Activated T-helper 1 cell treated with anti-CD3 and anti-CD28 coated beads, Interleukin-2, amount 50 U/mL, for 16 hours (primary cell): ENCODE data around the gene IKZF4.
A peak's percentile ranks its signal among the peaks of the same experiment; 100 is the strongest.
"Not testable (repeated sequence)": the region's sequence is repeated elsewhere in the genome, so short reads cannot be mapped to it uniquely, and the experiment has no call there.

ENCODE experiments used
- DNase-seq, 2 donors: peaks; one replicate each; pipeline ENCODE4 v3.0.0-alpha.2; 2020; ENCODE audit warnings: low read depth in 1 of 2, low spot score in 1 of 2

IKZF4 gene

DNA sequence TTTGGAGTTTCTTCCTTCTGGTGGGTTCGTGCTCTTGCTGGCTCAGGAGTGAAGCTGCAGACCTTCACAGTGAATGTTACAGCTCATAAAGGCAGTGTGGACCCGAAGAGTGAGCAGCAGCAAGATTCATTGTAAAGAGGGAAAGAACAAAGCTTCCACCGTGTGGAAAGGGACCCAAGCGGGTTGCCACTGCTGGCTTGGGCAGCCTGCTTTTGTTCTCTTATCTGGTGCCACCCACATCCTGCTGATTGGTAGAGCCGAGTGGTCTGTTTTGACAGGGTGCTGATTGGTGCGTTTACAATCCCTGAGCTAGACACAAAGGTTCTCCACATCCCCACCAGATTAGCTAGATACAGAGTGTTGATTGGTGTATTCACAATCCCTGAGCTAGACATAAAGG is 21.3 kb upstream of the IKZF4 start:
- DNase-seq: not testable (repeated sequence)

DNA sequence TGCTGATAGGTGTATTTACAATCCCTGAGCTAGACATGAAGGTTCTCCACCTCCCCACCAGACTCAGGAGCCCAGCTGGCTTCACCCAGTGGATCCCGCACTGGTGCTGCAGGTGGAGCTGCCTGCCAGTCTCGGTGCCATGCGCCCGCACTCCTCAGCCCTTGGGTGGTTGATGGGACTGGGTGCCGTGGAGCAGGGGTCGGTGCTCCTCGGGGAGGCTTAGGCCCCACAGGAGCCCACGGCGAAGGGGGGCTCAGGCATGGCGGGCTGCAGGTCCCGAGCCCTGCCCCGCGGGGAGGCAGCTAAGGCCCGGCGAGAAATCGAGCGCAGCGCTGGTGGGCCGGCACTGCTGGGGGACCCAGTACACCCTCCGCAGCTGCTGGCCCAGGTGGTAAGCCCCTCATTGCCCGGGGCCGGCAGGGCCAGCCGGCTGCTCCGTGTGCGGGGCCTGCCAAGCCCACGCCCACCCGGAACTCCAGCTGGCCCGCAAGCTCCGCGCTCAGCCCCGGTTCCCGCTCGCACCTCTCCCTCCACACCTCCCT is 20.8 kb upstream of the IKZF4 start:
- DNase-seq: not testable (repeated sequence)

DNA sequence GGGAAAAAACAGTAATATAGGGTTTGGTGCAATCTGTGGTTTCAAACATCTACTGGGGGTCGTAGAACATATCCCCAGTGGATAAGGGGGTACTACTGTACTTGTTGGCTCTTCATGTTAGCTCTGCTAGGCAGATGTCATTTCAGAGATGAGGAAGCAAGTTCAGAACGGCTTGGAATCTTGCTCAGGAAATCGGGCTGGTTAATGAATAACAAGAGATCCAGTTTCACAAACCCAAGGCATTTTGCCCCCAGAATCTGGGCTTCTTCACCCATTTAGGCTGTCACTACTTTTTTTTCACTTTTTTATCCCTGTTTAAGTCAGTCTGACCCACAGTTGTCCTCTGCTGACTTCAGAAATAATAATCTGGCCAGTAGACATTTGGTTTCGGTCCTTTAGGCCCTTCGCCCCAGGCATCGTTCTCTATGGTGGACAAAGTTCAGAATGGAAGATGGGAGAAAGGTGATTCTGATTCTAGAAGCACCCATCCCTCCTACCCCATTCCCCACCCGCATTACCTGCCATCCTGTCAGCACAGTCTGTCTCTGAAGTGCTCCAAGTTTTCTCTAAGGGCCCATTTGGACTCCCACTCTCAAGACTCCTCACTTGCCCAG is 19.2 kb upstream of the IKZF4 start:
- no peak for DNase-seq

- DNase-seq: not testable (repeated sequence)
These were observed 17.5 kb upstream of the IKZF4 start for GRCh38 chr12:56003376-56003775.

GRCh38 chr12:56004211-56004610 is 16.6 kb upstream of the IKZF4 start:
- no peak for DNase-seq

DNA sequence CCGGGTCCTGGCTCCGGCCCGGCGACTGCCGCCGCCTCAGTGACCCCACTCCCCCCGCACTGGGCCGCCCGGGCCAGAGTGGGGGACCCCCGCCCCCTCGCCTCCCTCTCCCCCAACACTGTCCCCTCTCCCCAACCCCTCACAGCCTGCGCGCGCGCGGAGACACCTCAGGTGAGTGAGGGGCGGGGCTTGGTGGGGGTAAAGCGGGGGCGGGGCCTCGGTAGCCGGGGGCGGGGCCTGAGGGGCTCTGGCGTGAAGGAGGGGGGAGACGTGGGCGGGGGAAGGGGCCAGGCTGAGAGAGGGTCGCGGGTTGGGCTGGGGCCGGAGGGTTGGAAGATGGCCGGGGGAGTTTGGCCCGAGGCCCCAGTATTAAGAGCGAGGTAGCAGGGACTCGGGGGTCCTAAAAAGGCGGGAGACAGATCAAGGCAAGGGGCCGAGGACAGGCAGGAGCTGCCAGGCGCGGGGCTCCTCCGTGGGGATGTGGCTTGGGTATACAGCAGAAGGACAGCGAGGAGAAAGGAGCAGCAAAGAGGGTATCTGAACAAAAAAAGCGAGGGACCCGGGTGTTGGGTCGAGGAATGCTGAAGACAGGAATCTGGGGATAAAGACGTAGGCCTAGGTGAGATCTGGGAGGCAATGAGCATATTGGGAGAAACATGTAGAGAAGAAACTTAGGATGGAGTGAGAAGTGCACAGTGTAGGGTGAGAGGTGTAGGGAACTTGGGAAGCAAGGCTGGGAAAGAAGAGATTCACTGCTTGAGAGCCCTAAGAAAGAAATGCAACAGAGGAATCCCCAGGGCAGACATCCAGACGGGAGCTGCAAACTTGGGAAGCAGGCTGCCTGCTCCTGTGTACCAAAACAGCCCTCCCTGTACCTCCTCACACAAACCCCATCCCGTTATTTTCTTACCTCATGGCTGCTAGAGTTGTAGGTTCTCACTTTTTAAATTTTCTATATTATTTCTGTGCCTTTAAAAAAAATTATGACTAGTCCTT is 13.0 kb upstream of the IKZF4 start:
- DNase-seq: peak; percentile 52 to 59

DNA sequence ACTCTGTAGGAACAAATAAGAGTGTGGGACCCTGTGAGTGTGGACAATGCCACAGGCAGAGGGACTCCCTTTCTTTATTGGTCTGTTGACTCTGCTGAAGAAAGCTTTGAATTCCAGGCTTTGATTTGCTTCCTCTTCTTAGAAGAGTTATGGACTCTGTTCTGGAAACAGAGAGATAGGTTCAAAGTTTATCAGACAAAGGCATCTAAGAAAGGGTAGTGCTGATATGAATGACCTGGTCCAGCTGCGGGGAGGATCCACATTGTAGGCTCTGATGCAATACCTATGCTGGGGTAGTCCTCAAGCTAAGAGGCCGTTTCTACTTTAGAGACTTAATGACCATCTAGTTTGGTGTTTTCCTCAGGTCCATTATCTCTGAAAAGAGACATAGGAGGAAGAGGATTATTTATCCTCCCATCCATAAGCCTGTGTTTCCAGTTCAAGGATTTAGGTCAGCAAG is 10.7 kb upstream of the IKZF4 start:
- DNase-seq: no peak

- DNase-seq: no peak
These were observed 9.2 kb upstream of the IKZF4 start for GRCh38 chr12:56011509-56012090.

GRCh38 chr12:56013482-56013881 is 7.4 kb upstream of the IKZF4 start:
- no peak for DNase-seq

GRCh38 chr12:56014205-56014604 is 6.6 kb upstream of the IKZF4 start:
- no peak for DNase-seq

DNA sequence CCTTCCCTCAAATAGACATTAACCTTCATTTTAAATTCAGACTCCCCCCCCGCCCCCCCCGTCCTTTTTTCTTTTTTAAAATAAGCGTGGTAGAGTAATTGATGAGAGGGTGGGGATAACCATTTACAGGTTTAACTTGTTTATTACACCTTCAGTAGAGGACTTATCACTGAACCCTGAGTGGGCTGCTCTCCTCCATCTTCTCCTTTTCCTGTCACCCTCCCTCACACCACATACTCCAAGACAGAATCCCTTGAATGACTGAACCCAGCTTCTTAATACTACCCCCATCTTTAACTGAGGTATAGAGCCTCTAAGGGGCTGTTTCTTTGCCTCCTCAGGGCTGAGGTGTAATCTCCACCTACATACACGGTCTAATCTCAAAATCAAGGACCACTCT is 3.7 kb upstream of the IKZF4 start:
- DNase-seq: no peak

- no peak for DNase-seq
These were observed 2.5 kb upstream of the IKZF4 start for GRCh38 chr12:56018356-56018755.

DNA sequence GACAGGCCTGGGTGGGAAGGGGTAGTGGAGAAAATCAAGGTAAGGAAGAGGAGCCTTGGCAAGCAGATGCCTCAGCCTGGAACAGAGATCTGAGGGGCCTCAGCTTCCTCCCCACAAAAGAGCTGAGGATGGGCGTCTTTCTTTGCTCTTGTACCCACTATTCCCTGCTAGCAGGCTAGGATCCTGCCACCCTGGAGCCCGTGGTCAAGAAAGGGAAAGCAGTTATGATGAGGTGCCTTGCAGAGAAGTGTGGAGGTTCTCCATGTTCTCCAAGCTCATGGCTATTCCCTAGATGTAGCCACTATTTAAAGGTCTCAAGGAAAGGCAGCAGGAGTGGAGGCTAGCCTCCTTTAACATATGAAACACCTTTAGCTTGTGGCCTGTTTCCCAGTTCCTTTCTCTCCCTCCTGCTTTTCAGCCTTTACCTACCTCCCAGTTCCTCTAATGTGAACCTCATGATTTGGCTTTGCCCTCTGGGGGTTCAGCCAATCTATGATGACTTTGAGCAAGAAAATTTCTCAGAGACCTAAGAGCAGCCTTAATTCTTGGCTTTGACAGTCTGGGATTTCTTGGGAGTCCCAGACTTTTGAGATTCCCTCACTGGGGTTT is 1.1 kb downstream of the IKZF4 start:
- DNase-seq: no peak

DNA sequence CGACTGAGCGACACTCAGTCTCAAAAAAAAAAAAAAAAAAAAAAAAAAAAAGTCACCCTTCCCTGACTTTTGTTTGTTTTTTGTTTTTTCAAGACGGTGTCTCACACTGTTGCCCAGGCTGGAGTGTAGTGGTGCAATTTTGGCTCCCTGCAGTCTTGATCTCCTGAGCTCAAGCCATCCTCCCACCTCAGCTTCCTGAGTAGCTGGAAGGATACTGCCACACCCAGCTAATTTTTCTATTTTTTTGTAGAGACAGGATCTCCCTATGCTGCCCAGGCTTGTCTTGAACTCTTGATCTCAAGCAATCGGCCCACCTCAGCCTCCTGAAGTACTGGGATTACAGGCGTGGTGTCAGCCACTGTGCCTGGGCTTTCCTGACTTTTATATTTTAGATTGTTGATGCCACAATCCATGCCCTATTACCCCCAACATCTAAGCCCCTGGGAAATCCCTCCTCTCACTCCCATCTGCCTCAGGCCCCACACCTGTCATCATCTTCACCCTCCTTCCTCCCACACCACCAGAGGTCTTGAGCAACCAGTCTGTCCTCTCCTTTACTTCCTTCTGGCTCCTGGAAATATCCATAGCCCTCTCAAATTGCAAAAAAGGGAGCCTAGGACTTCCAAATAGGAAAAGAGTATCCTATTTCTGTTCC is 7.8 kb downstream of the IKZF4 start:
- no peak for DNase-seq

DNA sequence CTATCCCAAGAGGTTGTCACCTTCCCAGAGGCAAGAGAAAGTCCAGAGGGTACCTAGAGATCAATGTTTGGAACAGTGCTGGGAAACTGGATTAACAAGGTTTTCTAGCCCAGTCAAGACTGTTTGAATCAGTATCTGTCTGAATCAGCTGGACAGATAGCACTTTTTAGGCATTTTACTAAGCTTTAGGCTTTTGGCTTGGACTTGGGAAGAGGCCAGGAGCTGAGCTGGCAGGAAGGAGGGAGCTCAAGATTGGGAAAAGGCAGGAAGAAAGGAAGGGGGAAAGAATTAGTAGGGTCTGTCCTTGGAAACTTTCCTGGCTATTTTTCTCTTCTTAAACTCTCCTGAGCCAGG is 8.3 kb downstream of the IKZF4 start:
- no peak for DNase-seq

DNA sequence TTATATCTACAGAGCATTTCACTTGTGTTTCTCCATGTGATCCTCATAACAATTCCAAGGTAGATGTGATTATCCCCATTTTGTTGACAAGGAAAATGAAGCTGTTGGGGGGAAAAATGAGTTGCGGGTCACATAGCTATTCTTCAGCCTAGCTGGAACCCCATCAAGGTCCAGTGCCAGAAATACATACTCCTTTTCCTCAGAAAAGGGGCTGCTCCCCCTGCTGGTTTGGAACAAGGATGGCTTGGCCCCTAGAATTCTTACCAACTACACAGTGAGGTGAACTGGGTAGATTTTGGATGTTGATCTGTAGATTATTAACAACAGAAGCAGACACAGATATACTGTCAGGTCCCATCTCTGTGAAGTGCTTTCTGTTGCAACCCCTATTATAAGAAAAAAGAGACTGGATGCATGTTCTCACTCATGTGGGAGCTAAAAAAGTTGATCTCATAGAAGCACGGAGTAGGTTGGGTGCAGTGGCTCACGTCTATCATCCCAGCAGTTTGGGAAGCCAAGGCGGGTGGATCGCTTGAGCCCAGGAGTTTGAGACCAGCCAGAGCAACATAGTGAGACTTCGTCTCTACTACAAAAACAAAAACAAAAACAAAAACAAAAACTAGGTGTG is 8.9 kb downstream of the IKZF4 start:
- DNase-seq: no peak

GRCh38 chr12:56031987-56032386 is 11.1 kb downstream of the IKZF4 start:
- no peak for DNase-seq

DNA sequence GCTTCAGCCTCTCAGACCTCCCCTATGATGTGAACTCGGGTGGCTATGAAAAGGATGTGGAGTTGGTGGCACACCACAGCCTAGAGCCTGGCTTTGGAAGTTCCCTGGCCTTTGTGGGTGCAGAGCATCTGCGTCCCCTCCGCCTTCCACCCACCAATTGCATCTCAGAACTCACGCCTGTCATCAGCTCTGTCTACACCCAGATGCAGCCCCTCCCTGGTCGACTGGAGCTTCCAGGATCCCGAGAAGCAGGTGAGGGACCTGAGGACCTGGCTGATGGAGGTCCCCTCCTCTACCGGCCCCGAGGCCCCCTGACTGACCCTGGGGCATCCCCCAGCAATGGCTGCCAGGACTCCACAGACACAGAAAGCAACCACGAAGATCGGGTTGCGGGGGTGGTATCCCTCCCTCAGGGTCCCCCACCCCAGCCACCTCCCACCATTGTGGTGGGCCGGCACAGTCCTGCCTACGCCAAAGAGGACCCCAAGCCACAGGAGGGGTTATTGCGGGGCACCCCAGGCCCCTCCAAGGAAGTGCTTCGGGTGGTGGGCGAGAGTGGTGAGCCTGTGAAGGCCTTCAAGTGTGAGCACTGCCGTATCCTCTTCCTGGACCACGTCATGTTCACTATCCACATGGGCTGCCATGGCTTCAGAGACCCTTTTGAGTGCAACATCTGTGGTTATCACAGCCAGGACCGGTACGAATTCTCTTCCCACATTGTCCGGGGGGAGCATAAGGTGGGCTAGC is 13.9 kb downstream of the IKZF4 start:
- DNase-seq: no peak

DNA sequence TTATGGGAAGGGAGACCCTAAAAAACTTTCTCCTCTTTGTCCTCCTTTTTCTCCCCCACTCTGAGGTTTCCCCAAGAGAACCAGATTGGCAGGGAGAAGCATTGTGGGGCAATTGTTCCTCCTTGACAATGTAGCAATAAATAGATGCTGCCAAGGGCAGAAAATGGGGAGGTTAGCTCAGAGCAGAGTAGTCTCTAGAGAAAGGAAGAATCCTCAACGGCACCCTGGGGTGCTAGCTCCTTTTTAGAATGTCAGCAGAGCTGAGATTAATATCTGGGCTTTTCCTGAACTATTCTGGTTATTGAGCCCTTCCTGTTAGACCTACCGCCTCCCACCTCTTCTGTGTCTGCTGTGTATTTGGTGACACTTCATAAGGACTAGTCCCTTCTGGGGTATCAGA is 16.3 kb downstream of the IKZF4 start:
- DNase-seq: no peak
